Measurements from ENCODE around the gene AMPD2.

DNA sequence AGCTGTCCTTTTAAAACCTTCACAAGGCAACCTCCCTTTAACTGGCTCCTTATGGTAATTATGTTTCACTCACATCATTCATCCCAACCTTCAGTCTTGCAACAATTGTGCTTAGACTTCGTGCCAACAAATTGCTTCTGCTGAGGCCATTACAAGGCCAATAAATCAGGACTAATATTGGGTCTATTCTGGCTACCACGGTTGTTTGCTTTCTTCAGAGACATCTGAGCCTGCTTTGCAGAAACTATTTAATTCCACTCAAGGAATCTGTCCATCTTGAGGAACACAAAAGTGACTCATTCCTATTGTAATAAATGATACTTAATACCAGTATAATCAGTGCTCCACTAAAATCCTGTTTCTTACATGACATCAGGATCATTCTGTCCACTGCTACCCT is 33.7 kb downstream of the AMPD2 start:
- TF ChIP-seq, protein P1, sequence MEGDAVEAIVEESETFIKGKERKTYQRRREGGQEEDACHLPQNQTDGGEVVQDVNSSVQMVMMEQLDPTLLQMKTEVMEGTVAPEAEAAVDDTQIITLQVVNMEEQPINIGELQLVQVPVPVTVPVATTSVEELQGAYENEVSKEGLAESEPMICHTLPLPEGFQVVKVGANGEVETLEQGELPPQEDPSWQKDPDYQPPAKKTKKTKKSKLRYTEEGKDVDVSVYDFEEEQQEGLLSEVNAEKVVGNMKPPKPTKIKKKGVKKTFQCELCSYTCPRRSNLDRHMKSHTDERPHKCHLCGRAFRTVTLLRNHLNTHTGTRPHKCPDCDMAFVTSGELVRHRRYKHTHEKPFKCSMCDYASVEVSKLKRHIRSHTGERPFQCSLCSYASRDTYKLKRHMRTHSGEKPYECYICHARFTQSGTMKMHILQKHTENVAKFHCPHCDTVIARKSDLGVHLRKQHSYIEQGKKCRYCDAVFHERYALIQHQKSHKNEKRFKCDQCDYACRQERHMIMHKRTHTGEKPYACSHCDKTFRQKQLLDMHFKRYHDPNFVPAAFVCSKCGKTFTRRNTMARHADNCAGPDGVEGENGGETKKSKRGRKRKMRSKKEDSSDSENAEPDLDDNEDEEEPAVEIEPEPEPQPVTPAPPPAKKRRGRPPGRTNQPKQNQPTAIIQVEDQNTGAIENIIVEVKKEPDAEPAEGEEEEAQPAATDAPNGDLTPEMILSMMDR (IDR thresholded peaks at IDR 0.05), result no peak
- TF ChIP-seq ZFX (IDR thresholded peaks at IDR 0.05; ENCODE audit: borderline replicate concordance), result no peak

Measured in 22Rv1 (cell line).